GM18502 (cell line): ENCODE data around the gene GOLGA3.
"Not testable (repeated sequence)": the region's sequence is repeated elsewhere in the genome, so short reads cannot be mapped to it uniquely, and the experiment has no call there.

Experiments
- ATAC-seq: cut with Tn5 transposase; IDR thresholded peaks from one replicate; pipeline ENCODE4 v1.9.1; 2021; ENCODE audit warnings: mild to moderate bottlenecking; ENCODE audit not compliant: unreplicated experiment, poor library complexity

Gene GOLGA3

GRCh38 chr12:132844681-132845080, 16.0 kb upstream of the GOLGA3 start:
- ATAC-seq = not testable (repeated sequence)

- no peak for ATAC-seq
Observed at GRCh38 chr12:132842449-132843045, 13.9 kb upstream of the GOLGA3 start.

- no peak for ATAC-seq
Observed at GRCh38 chr12:132841151-132841550, 12.5 kb upstream of the GOLGA3 start.

GRCh38 chr12:132840536-132840935, 11.9 kb upstream of the GOLGA3 start:
- ATAC-seq = no peak

GRCh38 chr12:132839558-132840235, 11.0 kb upstream of the GOLGA3 start:
- ATAC-seq = no peak

- no peak for ATAC-seq
Observed at GRCh38 chr12:132838410-132839080, 9.9 kb upstream of the GOLGA3 start.

- no peak for ATAC-seq
Observed at GRCh38 chr12:132837693-132838409, 9.2 kb upstream of the GOLGA3 start.

GRCh38 chr12:132836795-132837331, 8.2 kb upstream of the GOLGA3 start:
- ATAC-seq = no peak

- not testable (repeated sequence) for ATAC-seq
Observed at GRCh38 chr12:132836230-132836629, 7.6 kb upstream of the GOLGA3 start.

GRCh38 chr12:132835076-132836025, 6.7 kb upstream of the GOLGA3 start:
- no peak for ATAC-seq

- no peak for ATAC-seq
Observed at GRCh38 chr12:132834181-132834711, 5.6 kb upstream of the GOLGA3 start.

GRCh38 chr12:132833341-132833740, 4.7 kb upstream of the GOLGA3 start:
- no peak for ATAC-seq

- no peak for ATAC-seq
Observed at GRCh38 chr12:132831771-132832170, 3.1 kb upstream of the GOLGA3 start.

- peak; percentile 29 for ATAC-seq
Observed at GRCh38 chr12:132827763-132828703, 636 bp downstream of the GOLGA3 start.

GRCh38 chr12:132825861-132826260, 2.8 kb downstream of the GOLGA3 start:
- ATAC-seq = no peak

- ATAC-seq = no peak
Observed at GRCh38 chr12:132825089-132825488, 3.6 kb downstream of the GOLGA3 start.

GRCh38 chr12:132824053-132824452, 4.6 kb downstream of the GOLGA3 start:
- ATAC-seq = no peak

- ATAC-seq = no peak
Observed at GRCh38 chr12:132818562-132818961, 10.1 kb downstream of the GOLGA3 start.
